Activated naive CD8-positive, alpha-beta T cell treated with anti-CD3 and anti-CD28 coated beads, Interleukin-2, amount 50 U/mL, for 24 hours (primary cell): Measurements from ENCODE around the gene MAB21L4.

Source experiments
- ATAC-seq: fragments of 150-1000 bp; cut with Tn5 transposase; one replicate; pipeline ENCODE4 v1.10.0; 2021
- DNase-seq: peaks from one replicate; pipeline ENCODE4 v3.0.0; 2021
- H3K27ac Mint-ChIP-seq: one replicate; pipeline ENCODE4 v1.8.0; 2021; ENCODE audit warnings: mild to moderate bottlenecking, mixed read lengths
- H3K27me3 Mint-ChIP-seq: one replicate; pipeline ENCODE4 v1.8.0; 2021; ENCODE audit warnings: mixed read lengths
- H3K36me3 Mint-ChIP-seq: one replicate; pipeline ENCODE4 v1.8.0; 2021; ENCODE audit warnings: low read depth, mixed read lengths
- H3K4me1 Mint-ChIP-seq: one replicate; pipeline ENCODE4 v1.8.0; 2021; ENCODE audit warnings: mixed read lengths
- H3K4me3 Mint-ChIP-seq: one replicate; pipeline ENCODE4 v1.8.0; 2021; ENCODE audit warnings: mild to moderate bottlenecking, moderate library complexity, mixed read lengths
- H3K9me3 Mint-ChIP-seq: one replicate; pipeline ENCODE4 v1.8.0; 2021; ENCODE audit warnings: mixed read lengths

MAB21L4 gene

GRCh38 chr2:240928476-240929363 lies 32.8 kb upstream of the MAB21L4 start:
- H3K27ac Mint-ChIP-seq: no peak overlapping the region
- H3K27me3 Mint-ChIP-seq: no peaks in the 10 kb centered on the region
- H3K4me1 Mint-ChIP-seq: no peaks in the 10 kb centered on the region
- no peak overlapping the region for H3K4me3 Mint-ChIP-seq
- no peaks in the 10 kb centered on the region for H3K9me3 Mint-ChIP-seq
- no peaks in the 10 kb centered on the region for H3K36me3 Mint-ChIP-seq
- no peak for DNase-seq
- ATAC-seq: no peak

- no peak for ATAC-seq
- no peaks in the 10 kb centered on the region for H3K27me3 Mint-ChIP-seq
- no peak overlapping the region for H3K27ac Mint-ChIP-seq
- no peaks in the 10 kb centered on the region for H3K36me3 Mint-ChIP-seq
- no peak for DNase-seq
- no peaks in the 10 kb centered on the region for H3K4me1 Mint-ChIP-seq
- no peaks in the 10 kb centered on the region for H3K9me3 Mint-ChIP-seq
- no peak overlapping the region for H3K4me3 Mint-ChIP-seq
Measured at GRCh38 chr2:240927390-240927781, 31.4 kb upstream of the MAB21L4 start.

- Mint-ChIP-seq H3K9me3 (no peaks in the 10 kb centered on the region), H3K4me3 (no peak overlapping the region), H3K27me3 (no peaks in the 10 kb centered on the region), H3K27ac (no peak overlapping the region), H3K4me1 (no peaks in the 10 kb centered on the region), H3K36me3 (no peaks in the 10 kb centered on the region)
- ATAC-seq (no peak), DNase-seq (peak; percentile 1)
Measured at GRCh38 chr2:240926516-240927389, 30.8 kb upstream of the MAB21L4 start.

DNA sequence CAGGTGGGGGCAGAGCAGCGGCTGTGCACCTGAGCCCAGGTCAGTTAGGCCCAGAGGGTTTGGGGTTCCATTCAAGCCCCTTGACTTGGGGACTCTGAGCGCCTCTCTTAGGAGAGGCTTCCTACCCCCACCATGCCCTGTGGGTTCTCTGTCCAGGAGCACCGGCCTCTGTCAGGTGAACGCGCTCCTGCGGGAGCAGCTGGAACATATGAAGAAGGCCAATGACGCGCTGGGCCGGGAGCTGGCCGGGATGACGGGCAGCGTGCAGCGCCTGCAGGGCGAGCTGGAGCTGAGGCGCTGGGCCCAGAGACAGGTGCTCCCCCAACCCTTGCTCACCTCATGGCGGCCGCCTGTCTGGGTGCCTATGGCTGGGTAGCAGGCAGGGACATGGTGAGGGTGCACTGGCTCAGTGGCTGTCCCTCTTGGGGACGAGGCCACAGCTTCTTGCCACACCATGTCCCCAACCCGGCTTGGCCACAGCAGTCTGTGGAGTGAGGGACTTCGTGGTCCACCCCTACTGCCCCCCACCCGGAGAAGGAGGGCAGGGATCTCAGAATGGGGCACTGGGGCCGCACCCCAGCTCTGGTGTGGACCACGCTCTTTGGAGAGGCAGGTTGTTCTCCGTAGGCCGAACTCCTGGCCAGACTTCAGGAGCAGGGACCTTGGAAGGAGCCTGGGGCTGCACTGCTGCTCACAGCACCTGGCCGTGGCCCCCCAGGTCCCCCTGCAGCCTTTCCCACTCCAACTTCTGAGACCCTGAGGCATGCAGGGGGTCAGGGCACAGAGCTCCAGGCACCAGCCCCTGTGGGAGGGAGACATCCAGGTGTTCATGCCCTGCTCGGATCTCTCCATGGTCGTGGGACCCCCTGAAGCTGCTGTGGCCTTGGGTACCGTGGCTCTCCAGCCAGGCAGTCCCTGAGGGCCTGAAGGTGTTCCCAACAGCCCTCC lies 29.9 kb upstream of the MAB21L4 start:
- Mint-ChIP-seq H3K36me3 (no peaks in the 10 kb centered on the region), H3K27me3 (no peaks in the 10 kb centered on the region), H3K9me3 (no peaks in the 10 kb centered on the region), H3K27ac (no peak overlapping the region), H3K4me1 (no peaks in the 10 kb centered on the region), H3K4me3 (no peak overlapping the region)
- DNase-seq (peak; percentile 1), ATAC-seq (no peak)

GRCh38 chr2:240925191-240925567 lies 29.2 kb upstream of the MAB21L4 start:
- Mint-ChIP-seq H3K27ac (no peak overlapping the region), H3K9me3 (no peaks in the 10 kb centered on the region), H3K27me3 (no peaks in the 10 kb centered on the region), H3K4me3 (no peak overlapping the region), H3K36me3 (no peaks in the 10 kb centered on the region), H3K4me1 (no peaks in the 10 kb centered on the region)
- DNase-seq: peak; percentile 4
- no peak for ATAC-seq

DNA sequence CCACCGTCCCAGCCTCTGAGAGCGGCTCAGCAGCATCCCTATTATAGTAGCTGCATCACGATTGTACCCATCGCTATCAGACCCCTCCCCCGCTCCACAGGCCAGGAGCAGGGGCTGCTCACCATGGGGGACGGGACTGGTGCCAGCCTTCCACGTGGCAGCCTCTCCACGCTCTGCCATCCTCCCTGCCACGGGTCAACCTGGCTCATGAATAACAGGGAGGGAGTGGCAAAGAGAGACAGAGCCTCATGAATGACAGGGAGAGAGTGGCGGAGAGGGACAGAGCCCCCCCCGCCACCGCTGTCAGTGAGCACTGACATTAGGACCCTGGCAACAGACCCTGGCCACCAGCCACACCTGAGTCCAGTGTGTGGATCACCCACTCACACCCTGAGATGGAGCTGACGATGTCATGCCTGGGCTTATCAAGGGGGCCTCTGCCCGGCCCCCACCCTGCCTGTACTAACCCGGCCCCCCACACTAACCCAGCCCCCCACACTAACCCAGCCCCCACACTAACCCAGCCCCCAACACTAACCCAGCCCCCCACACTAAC lies 27.1 kb upstream of the MAB21L4 start:
- Mint-ChIP-seq H3K27ac (no peak overlapping the region), H3K36me3 (no peaks in the 10 kb centered on the region), H3K9me3 (no peaks in the 10 kb centered on the region), H3K27me3 (no peaks in the 10 kb centered on the region), H3K4me3 (no peak overlapping the region), H3K4me1 (no peaks in the 10 kb centered on the region)
- DNase-seq: peak; percentile 1
- ATAC-seq: no peak

DNA sequence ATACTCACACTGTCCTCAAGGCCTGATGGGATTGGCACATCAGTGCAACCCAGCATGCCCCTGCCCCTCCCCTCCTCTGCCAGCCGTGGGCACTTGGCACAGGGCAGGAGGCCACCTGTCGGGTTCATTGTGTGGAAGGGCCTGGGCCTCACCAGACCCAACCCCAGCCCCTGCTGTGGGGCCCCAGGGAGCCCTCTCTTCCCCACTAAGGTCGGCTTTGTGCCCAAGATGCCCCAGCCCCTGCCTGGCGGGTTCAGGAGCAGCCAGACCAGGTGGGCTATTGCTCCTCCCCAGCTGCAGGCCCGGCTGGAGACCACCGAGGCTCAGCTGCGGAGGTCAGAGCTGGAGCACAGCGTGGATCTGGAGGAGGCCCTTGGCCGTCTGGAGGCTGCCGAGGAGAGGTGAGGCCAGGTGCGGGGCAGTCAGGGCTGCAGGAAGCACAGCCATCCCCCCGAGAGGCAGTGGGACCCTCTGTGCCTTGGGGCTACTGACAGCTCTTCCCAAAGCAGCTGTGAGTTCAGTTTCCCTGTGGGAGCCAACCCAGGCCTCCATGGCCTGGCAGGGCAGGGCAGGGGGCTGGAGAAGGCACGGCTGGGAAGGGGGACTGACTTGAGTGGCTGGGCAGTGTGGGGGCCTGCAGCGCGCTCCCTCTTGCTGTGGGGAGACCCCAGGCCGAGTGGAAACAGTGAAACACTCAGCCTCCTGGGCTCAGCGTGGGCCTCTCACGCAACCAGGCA lies 26.5 kb upstream of the MAB21L4 start:
- H3K4me3 Mint-ChIP-seq: no peak overlapping the region
- H3K36me3 Mint-ChIP-seq: no peaks in the 10 kb centered on the region
- DNase-seq: peak; percentile 0
- H3K27me3 Mint-ChIP-seq: no peaks in the 10 kb centered on the region
- ATAC-seq: no peak
- H3K4me1 Mint-ChIP-seq: no peaks in the 10 kb centered on the region
- no peaks in the 10 kb centered on the region for H3K9me3 Mint-ChIP-seq
- H3K27ac Mint-ChIP-seq: no peak overlapping the region

- Mint-ChIP-seq H3K27me3 (no peaks in the 10 kb centered on the region), H3K36me3 (no peaks in the 10 kb centered on the region), H3K4me1 (no peaks in the 10 kb centered on the region), H3K27ac (no peak overlapping the region), H3K4me3 (no peak overlapping the region), H3K9me3 (no peaks in the 10 kb centered on the region)
- DNase-seq: no peak
- ATAC-seq: no peak
Measured at GRCh38 chr2:240921995-240922244, 26.0 kb upstream of the MAB21L4 start.

- Mint-ChIP-seq H3K36me3 (no peaks in the 10 kb centered on the region), H3K4me1 (no peaks in the 10 kb centered on the region), H3K27me3 (no peaks in the 10 kb centered on the region), H3K9me3 (no peaks in the 10 kb centered on the region), H3K27ac (no peak overlapping the region), H3K4me3 (no peak overlapping the region)
- DNase-seq (peak; percentile 1), ATAC-seq (no peak)
Measured at GRCh38 chr2:240921311-240921994, 25.5 kb upstream of the MAB21L4 start.

DNA sequence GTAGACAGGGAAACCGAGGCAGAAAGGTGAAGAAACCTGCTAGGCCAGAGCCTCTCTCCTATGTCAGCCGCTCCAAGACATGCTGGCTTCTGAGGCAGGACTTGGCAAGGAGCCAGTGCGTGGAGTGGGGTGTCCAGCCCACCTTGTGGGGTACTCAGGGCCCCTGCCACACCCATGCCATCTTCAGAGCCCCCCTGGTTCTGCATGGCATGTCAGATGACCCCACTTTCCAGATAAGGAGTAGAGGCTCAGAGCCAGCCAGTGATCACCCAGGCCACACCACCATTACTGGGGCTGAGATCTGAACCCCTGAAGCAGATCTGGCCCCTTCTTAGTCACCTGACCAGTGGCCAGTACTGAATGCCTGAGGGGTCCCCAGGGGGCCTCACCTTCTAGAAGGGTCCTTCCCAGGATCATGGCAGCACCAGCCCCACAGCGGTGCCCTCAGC lies 24.9 kb upstream of the MAB21L4 start:
- no peak overlapping the region for H3K27ac Mint-ChIP-seq
- no peaks in the 10 kb centered on the region for H3K9me3 Mint-ChIP-seq
- DNase-seq (peak; percentile 1), ATAC-seq (no peak)
- no peaks in the 10 kb centered on the region for H3K27me3 Mint-ChIP-seq
- no peak overlapping the region for H3K4me3 Mint-ChIP-seq
- no peaks in the 10 kb centered on the region for H3K4me1 Mint-ChIP-seq
- H3K36me3 Mint-ChIP-seq: no peaks in the 10 kb centered on the region

- ATAC-seq: no peak
- Mint-ChIP-seq H3K27ac (no peak overlapping the region), H3K4me3 (no peak overlapping the region), H3K9me3 (no peaks in the 10 kb centered on the region), H3K4me1 (no peaks in the 10 kb centered on the region), H3K27me3 (no peaks in the 10 kb centered on the region), H3K36me3 (no peaks in the 10 kb centered on the region)
- peak; percentile 0 for DNase-seq
Measured at GRCh38 chr2:240919786-240920782, 24.1 kb upstream of the MAB21L4 start.

GRCh38 chr2:240919161-240919781 lies 23.3 kb upstream of the MAB21L4 start:
- H3K36me3 Mint-ChIP-seq: no peaks in the 10 kb centered on the region
- no peaks in the 10 kb centered on the region for H3K4me1 Mint-ChIP-seq
- no peak for ATAC-seq
- H3K27me3 Mint-ChIP-seq: no peaks in the 10 kb centered on the region
- no peak overlapping the region for H3K27ac Mint-ChIP-seq
- peak; percentile 0 for DNase-seq
- H3K4me3 Mint-ChIP-seq: no peak overlapping the region
- no peaks in the 10 kb centered on the region for H3K9me3 Mint-ChIP-seq
